IMR-90 (cell line): ENCODE measurements around the gene OR5D14. TPM values are rescaled to one million over a fixed set of nuclear protein-coding genes. Genes with fewer than 3 reads are reported as not detected.

Experiments
- ATAC-seq: fragments of 200-7000 bp; cut with Tn5 transposase; 2 replicates; pipeline ENCODE4 v1.9.1; 2020; ENCODE audit warnings: low read depth, mild to moderate bottlenecking, moderate library complexity
- BruUV-seq: library from RNA; stranded (reverse); fragments of 400-500 nt; replicated peaks from 2 replicates; lab custom pipeline; 2021; lab: Mats Ljungman, UMichigan
- CTCF ChIA-PET: fragments of 300-600 bp; formaldehyde crosslinking; extraction: SDS; loops from one replicate; lab custom pipeline; 2021; ENCODE audit warnings: antibody characterized with exemption; lab: Yijun Ruan, JAX
- POLR2A ChIA-PET: fragments of 300-600 bp; sonication (Branson Sonifier 250); formaldehyde crosslinking; loops from one replicate; lab custom pipeline; 2022; ENCODE audit warnings: antibody characterized with exemption; ENCODE audit not compliant: unreplicated experiment; lab: Charles Lee
- DNase-seq: peaks from one replicate; pipeline ENCODE4 v3.0.0; 2013
- H2AFZ ChIP-seq: replicated peaks from 2 replicates; pipeline ENCODE3; 2013; ENCODE audit warnings: low read length, mild to moderate bottlenecking; ENCODE audit not compliant: poor library complexity
- H2AK5ac ChIP-seq: 2 replicates; pipeline ENCODE4 v1.6.1; 2013; ENCODE audit warnings: low read depth, low read length, inconsistent platforms
- H2AK9ac ChIP-seq: replicated peaks from 2 replicates; pipeline ENCODE3; 2013; ENCODE audit warnings: mild to moderate bottlenecking, low read depth, low read length, moderate library complexity; ENCODE audit not compliant: poor library complexity
- H2BK120ac ChIP-seq: 2 replicates; pipeline ENCODE4 v1.6.1; 2013; ENCODE audit warnings: low read depth, low read length, inconsistent platforms
- H2BK15ac ChIP-seq: 3 replicates; pipeline ENCODE4 v1.6.1; 2013; ENCODE audit warnings: low read depth, low read length, inconsistent platforms
- H2BK20ac ChIP-seq: 2 replicates; pipeline ENCODE4 v1.6.1; 2013; ENCODE audit warnings: low read depth, mild to moderate bottlenecking, inconsistent platforms, low read length, moderate library complexity
- H2BK5ac ChIP-seq: 2 replicates; pipeline ENCODE4 v1.6.1; 2013; ENCODE audit warnings: mild to moderate bottlenecking, low read depth, low read length, inconsistent platforms; ENCODE audit not compliant: poor library complexity, severe bottlenecking
- H3K14ac ChIP-seq: replicated peaks from 2 replicates; pipeline ENCODE4 v1.6.1; 2013; ENCODE audit warnings: low read depth, low read length, inconsistent platforms
- H3K18ac ChIP-seq: 2 replicates; pipeline ENCODE4 v1.6.1; 2013; ENCODE audit warnings: low read depth, low read length, control low read depth
- H3K23ac ChIP-seq: 2 replicates; pipeline ENCODE4 v1.6.1; 2013; ENCODE audit warnings: low read depth, low read length, inconsistent platforms
- H3K27ac ChIP-seq: 2 replicates; pipeline ENCODE4 v1.5.1; 2013; ENCODE audit warnings: mild to moderate bottlenecking, control low read depth, low read length; ENCODE audit not compliant: insufficient read depth
- H3K27me3 ChIP-seq: 2 replicates; pipeline ENCODE4 v1.6.1; 2013; ENCODE audit warnings: low read length; ENCODE audit not compliant: control insufficient read depth, insufficient read depth
- H3K36me3 ChIP-seq: 2 replicates; pipeline ENCODE4 v1.6.1; 2013; ENCODE audit warnings: low read length, mixed read lengths; ENCODE audit not compliant: control insufficient read depth, insufficient read depth
- H3K4ac ChIP-seq: 2 replicates; pipeline ENCODE4 v1.6.1; 2013; ENCODE audit warnings: low read depth, low read length, inconsistent platforms
- H3K4me1 ChIP-seq: 2 replicates; pipeline ENCODE4 v1.6.1; 2013; ENCODE audit warnings: low read length, mixed read lengths; ENCODE audit not compliant: control insufficient read depth, insufficient read depth
- H3K4me2 ChIP-seq: 2 replicates; pipeline ENCODE4 v1.6.1; 2013; ENCODE audit warnings: low read depth, mild to moderate bottlenecking, control low read depth, low read length, moderate library complexity
- H3K4me3 ChIP-seq: 2 replicates; pipeline ENCODE4 v1.5.1; 2013; ENCODE audit warnings: low read depth, mild to moderate bottlenecking, control low read depth, low read length, moderate library complexity; ENCODE audit not compliant: insufficient read depth
- H3K56ac ChIP-seq: 2 replicates; pipeline ENCODE4 v1.6.1; 2013; ENCODE audit warnings: low read length, inconsistent platforms; ENCODE audit not compliant: insufficient read depth; ENCODE audit errors: extremely low read depth
- H3K79me1 ChIP-seq, 2 experiments: 2 replicates each; pipeline ENCODE4 v1.6.1; 2013; ENCODE audit warnings: low read length in 2 of 2, inconsistent platforms in 1 of 2, low read depth in 1 of 2
- H3K9ac ChIP-seq: 2 replicates; pipeline ENCODE4 v1.6.1; 2013; ENCODE audit warnings: low read depth, low read length, control low read depth
- H3K9me1 ChIP-seq: 2 replicates; pipeline ENCODE4 v1.6.1; 2013; ENCODE audit warnings: low read length, inconsistent platforms; ENCODE audit not compliant: insufficient read depth
- H3K9me3 ChIP-seq: 2 replicates; pipeline ENCODE4 v1.6.1; 2013; ENCODE audit warnings: low read length; ENCODE audit not compliant: control insufficient read depth, insufficient read depth
- H4K20me1 ChIP-seq: 2 replicates; pipeline ENCODE4 v1.6.1; 2013; ENCODE audit warnings: low read length, inconsistent platforms; ENCODE audit not compliant: insufficient read depth
- H4K5ac ChIP-seq: 2 replicates; pipeline ENCODE4 v1.6.1; 2013; ENCODE audit warnings: mild to moderate bottlenecking, low read depth, low read length, control low read depth
- H4K8ac ChIP-seq, 2 experiments: 2 replicates each; pipeline ENCODE4 v1.6.1; 2013; ENCODE audit warnings: low read depth in 2 of 2, low read length in 2 of 2, control low read depth in 1 of 2, inconsistent platforms in 1 of 2
- H4K91ac ChIP-seq: 2 replicates; pipeline ENCODE4 v1.6.1; 2013; ENCODE audit warnings: low read depth, low read length, inconsistent platforms; ENCODE audit not compliant: insufficient read depth
- BHLHE40 ChIP-seq: fragments of 150-350 bp; IDR thresholded peaks from 2 replicates; pipeline ENCODE4 v1.6.1; 2016; ENCODE audit warnings: mild to moderate bottlenecking, low read depth, low read length
- CEBPB ChIP-seq: IDR thresholded peaks from 2 replicates; pipeline ENCODE4 v1.6.1; 2012; ENCODE audit warnings: low read depth, low read length, improper control_type of control experiment
- CHD1 ChIP-seq: IDR thresholded peaks from 2 replicates; pipeline ENCODE4 v1.6.1; 2012; ENCODE audit warnings: low read depth, low read length, improper control_type of control experiment
- CTCF ChIP-seq: conservative IDR thresholded peaks from 2 replicates; pipeline ENCODE4 v1.5.1; 2012; ENCODE audit warnings: mild to moderate bottlenecking, low read depth, low read length, improper control_type of control experiment
- FOS ChIP-seq: fragments of 150-350 bp; IDR thresholded peaks from 2 replicates; pipeline ENCODE4 v1.6.1; 2016; ENCODE audit warnings: low read depth, low read length
- MAFK ChIP-seq: IDR thresholded peaks from 2 replicates; pipeline ENCODE4 v1.6.1; 2012; ENCODE audit warnings: low read depth, low read length, improper control_type of control experiment
- MAZ ChIP-seq: IDR thresholded peaks from 2 replicates; pipeline ENCODE4 v1.6.1; 2012; ENCODE audit warnings: low read depth, mild to moderate bottlenecking, low read length, improper control_type of control experiment, moderate library complexity, borderline replicate concordance
- MXI1 ChIP-seq: IDR thresholded peaks from 2 replicates; pipeline ENCODE4 v1.6.1; 2012; ENCODE audit warnings: low read depth, mild to moderate bottlenecking, low read length, moderate library complexity, borderline replicate concordance
- NFE2L2 ChIP-seq: fragments of 150-350 bp; IDR thresholded peaks from 2 replicates; pipeline ENCODE4 v1.6.1; 2016; ENCODE audit warnings: low read depth, mild to moderate bottlenecking, low read length
- POLR2A ChIP-seq: IDR thresholded peaks from 2 replicates; pipeline ENCODE4 v1.6.1; 2012; ENCODE audit warnings: mild to moderate bottlenecking, low read depth, low read length
- RAD21 ChIP-seq: IDR thresholded peaks from 2 replicates; pipeline ENCODE4 v1.6.1; 2012; ENCODE audit warnings: low read length, improper control_type of control experiment
- RCOR1 ChIP-seq: IDR thresholded peaks from 2 replicates; pipeline ENCODE4 v1.6.1; 2012; ENCODE audit warnings: mild to moderate bottlenecking, low read length, improper control_type of control experiment; ENCODE audit not compliant: insufficient replicate concordance
- RFX5 ChIP-seq: IDR thresholded peaks from 2 replicates; pipeline ENCODE4 v1.8.0; 2012; ENCODE audit warnings: low read depth, mild to moderate bottlenecking, low read length, moderate library complexity
- SMC3 ChIP-seq: fragments of 150-350 bp; IDR thresholded peaks from 2 replicates; pipeline ENCODE4 v1.6.1; 2016; ENCODE audit warnings: low read depth, mild to moderate bottlenecking, antibody characterized with exemption, low read length, moderate library complexity
- WGBS, 2 experiments: methylation state at CpG; one replicate each; pipeline versions ENCODE4 v1.1.5 to v1.1.7; 2013; ENCODE audit warnings: missing lambda C conversion rate in 2 of 2; ENCODE audit not compliant: insufficient read length in 1 of 2; ENCODE audit errors: extremely low coverage in 2 of 2; 5-methylcytosine and 5-hydroxymethylcytosine counted together
- dilution Hi-C: fragments of 300-500 bp; cut with HindIII; formaldehyde crosslinking; loops from one replicate; pipeline ENCODE4 v1.14.3; 2018; ENCODE audit warnings: low sequenced_read_pairs; ENCODE audit not compliant: unreplicated experiment
- in situ Hi-C: fragments of 300-500 bp; cut with MboI; formaldehyde crosslinking; loops from 3 replicates; pipeline ENCODE4 v1.14.3; 2019; ENCODE audit warnings: low sequenced_read_pairs, inconsistent platforms, mixed read lengths
- intact Hi-C: fragments of 100-400 bp; cut with micrococcal nuclease; formaldehyde crosslinking; loops from 2 replicates; pipeline ENCODE4 v1.10.0; 2022
- polyA plus RNA-seq, 3 experiments: library from polyadenylated mRNA; depleted of rRNA; stranded (reverse); fragments of >200 nt; gene quantifications; 2 replicates each; pipeline ENCODE4 v1.2.3, GENCODE V29; 2012; ENCODE audit warnings: low replicate concordance in 1 of 3
- total RNA-seq: library from RNA; depleted of rRNA; stranded (reverse); fragments of >200 nt; gene quantifications from 2 replicates; pipeline ENCODE4 v1.2.3, GENCODE V29; 2012
- TF ChIP-seq, protein P1 (sequence below): fragments of 150-350 bp; IDR thresholded peaks from 2 replicates; pipeline ENCODE4 v1.6.1; 2017; ENCODE audit warnings: mild to moderate bottlenecking, antibody characterized with exemption, low read length, low read depth
- TF ChIP-seq, protein P2 (sequence below): fragments of 150-350 bp; IDR thresholded peaks from 2 replicates; pipeline ENCODE4 v1.6.1; 2016; ENCODE audit warnings: low read depth, mild to moderate bottlenecking, low read length, moderate library complexity, borderline replicate concordance

Gene OR5D14
- total and polyA plus RNA-seq, 2 of the 4 experiments (the other 2 are of a cell fraction) = not detected

DNA sequence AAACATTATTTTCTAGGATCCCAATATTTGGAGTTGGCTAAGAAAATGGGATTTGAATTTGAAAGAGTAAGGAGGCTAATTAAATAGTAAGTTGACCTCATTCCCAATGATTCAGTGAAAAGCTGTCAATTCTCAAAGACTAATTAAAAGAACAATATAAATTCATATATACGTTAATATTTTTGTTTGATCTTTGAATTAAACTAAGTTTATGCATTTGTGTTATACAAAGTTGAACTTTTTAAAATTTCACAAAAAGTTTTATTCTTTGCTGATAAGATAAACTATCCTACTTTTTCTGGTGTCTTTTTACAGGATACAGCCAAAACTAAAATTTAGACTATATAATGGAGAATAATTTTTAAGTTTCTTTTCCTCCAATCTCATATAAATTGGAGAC is 15.7 kb downstream of the OR5D14 start, which contains the start of gene OR5L1:
TSS of gene OR5L1 (plus strand) at position 301 of the 400 bp plus-strand sequence. CDS start 100 bp downstream, outside the sequence.
- in situ Hi-C loops (no loop called here), dilution Hi-C loops (no loop called here), intact Hi-C loops (no loop called here)
- Histone ChIP-seq H3K9ac (no peak within 1 kb of the TSS), H3K4me3 (no peak within 1 kb of the TSS), H2BK15ac (no peak within 1 kb of the TSS), H3K56ac (no peak within 1 kb of the TSS), H2AFZ (no peak within 1 kb of the TSS), H3K23ac (no peak within 1 kb of the TSS), H3K27me3 (no peaks in the 10 kb centered on the region), H3K36me3 (no peaks in the 10 kb centered on the region), H2BK20ac (no peak within 1 kb of the TSS), H3K9me1 (no peaks in the 10 kb centered on the region), H3K79me1 (no peaks in the 10 kb centered on the region), H3K27ac (no peak within 1 kb of the TSS), H3K4me1 (no peaks in the 10 kb centered on the region), H4K5ac (no peak within 1 kb of the TSS), H3K14ac (no peak within 1 kb of the TSS), H2BK120ac (no peak within 1 kb of the TSS), H3K9me3 (peaks cover 10% of the 10 kb centered on the region; the same call in 1 of the 2 replicates), H3K4me2 (no peak within 1 kb of the TSS), H4K91ac (no peak within 1 kb of the TSS), H3K4ac (no peak within 1 kb of the TSS), H3K18ac (no peak within 1 kb of the TSS), H2BK5ac (no peak within 1 kb of the TSS), H2AK9ac (no peak within 1 kb of the TSS), H4K20me1 (no peaks in the 10 kb centered on the region), H4K8ac (no peak within 1 kb of the TSS), H2AK5ac (no peak within 1 kb of the TSS)
- TF ChIP-seq CEBPB (no peak), MAZ (no peak), CHD1 (no peak), MXI1 (no peak), NFE2L2 (no peak), RFX5 (no peak), RCOR1 (no peak), SMC3 (no peak), BHLHE40 (no peak), CTCF (no peak), MAFK (no peak), POLR2A (no peak), RAD21 (no peak), FOS (no peak)
- TF ChIP-seq, protein P1, sequence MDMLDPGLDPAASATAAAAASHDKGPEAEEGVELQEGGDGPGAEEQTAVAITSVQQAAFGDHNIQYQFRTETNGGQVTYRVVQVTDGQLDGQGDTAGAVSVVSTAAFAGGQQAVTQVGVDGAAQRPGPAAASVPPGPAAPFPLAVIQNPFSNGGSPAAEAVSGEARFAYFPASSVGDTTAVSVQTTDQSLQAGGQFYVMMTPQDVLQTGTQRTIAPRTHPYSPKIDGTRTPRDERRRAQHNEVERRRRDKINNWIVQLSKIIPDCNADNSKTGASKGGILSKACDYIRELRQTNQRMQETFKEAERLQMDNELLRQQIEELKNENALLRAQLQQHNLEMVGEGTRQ = no peak
- TF ChIP-seq, protein P2, sequence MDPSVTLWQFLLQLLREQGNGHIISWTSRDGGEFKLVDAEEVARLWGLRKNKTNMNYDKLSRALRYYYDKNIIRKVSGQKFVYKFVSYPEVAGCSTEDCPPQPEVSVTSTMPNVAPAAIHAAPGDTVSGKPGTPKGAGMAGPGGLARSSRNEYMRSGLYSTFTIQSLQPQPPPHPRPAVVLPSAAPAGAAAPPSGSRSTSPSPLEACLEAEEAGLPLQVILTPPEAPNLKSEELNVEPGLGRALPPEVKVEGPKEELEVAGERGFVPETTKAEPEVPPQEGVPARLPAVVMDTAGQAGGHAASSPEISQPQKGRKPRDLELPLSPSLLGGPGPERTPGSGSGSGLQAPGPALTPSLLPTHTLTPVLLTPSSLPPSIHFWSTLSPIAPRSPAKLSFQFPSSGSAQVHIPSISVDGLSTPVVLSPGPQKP = no peak
- POLR2A ChIA-PET = no interaction called here
- WGBS, 2 experiments = no CpG with 5 or more reads among the region's 1 CpG
- BruUV-seq = no TSS peak
- ATAC-seq (no peak), DNase-seq (no peak)
- CTCF ChIA-PET = no interaction called here
